Thyroid gland (tissue), 4 donors: ENCODE results near the gene BCDIN3D. TPM values are rescaled to one million over a fixed set of nuclear protein-coding genes. Genes with fewer than 3 reads are reported as not detected.
"Not testable (repeated sequence)": the region's sequence is repeated elsewhere in the genome, so short reads cannot be mapped to it uniquely, and the experiment has no call there.

ENCODE experiments used
- DNase-seq, 2 donors: peaks; one replicate each; pipeline ENCODE4 v3.0.0-alpha.2; 2019
- H3K27ac ChIP-seq, 3 donors: fragments of 200-600 bp; sonication (generic); 1 replicate in 2 of 3; 2 replicates in 1 of 3; pipeline ENCODE4 v1.5.1; 2016 to 2019; ENCODE audit warnings: mild to moderate bottlenecking in 1 of 3, moderate library complexity in 1 of 3
- H3K27me3 ChIP-seq: fragments of 200-600 bp; sonication (generic); one replicate; pipeline ENCODE4 v1.5.1; 2019
- H3K36me3 ChIP-seq, 2 donors: fragments of 200-600 bp; sonication (generic); one replicate each; pipeline ENCODE4 v1.5.1; 2016 to 2019
- H3K4me1 ChIP-seq, 2 donors: fragments of 200-600 bp; sonication (generic); one replicate each; pipeline ENCODE4 v1.5.1; 2017 to 2019
- H3K4me3 ChIP-seq, 3 donors: fragments of 200-600 bp; sonication (generic); replicated peaks in 1 of 3; 1 replicate in 2 of 3; 2 replicates in 1 of 3; pipeline ENCODE4 v1.5.1; 2016; ENCODE audit warnings: mild to moderate bottlenecking in 1 of 3
- H3K9me3 ChIP-seq: fragments of 200-600 bp; sonication (generic); one replicate; pipeline ENCODE4 v1.5.1; 2017
- CTCF ChIP-seq, 6 experiments: fragments of 200-600 bp in 3 of 6; fragments of 450-650 bp in 3 of 6; sonication (generic) in 3 of 6; IDR thresholded peaks; one replicate each; pipeline ENCODE4 v1.5.1; 2016 to 2019; ENCODE audit warnings: antibody characterized with exemption in 6 of 6, mild to moderate bottlenecking in 2 of 6, inconsistent platforms in 1 of 6, moderate library complexity in 1 of 6
- POLR2A ChIP-seq, 2 donors: fragments of 450-650 bp; IDR thresholded peaks; one replicate each; pipeline ENCODE4 v1.6.1; 2017; ENCODE audit warnings: antibody characterized with exemption in 2 of 2, mild to moderate bottlenecking in 2 of 2, moderate library complexity in 1 of 2
- WGBS, 2 donors: methylation state at CpG; one replicate each; pipeline ENCODE4 v1.1.5; 2017; 5-methylcytosine and 5-hydroxymethylcytosine counted together
- intact Hi-C: fragments of 100-400 bp; cut with DNase I; formaldehyde crosslinking; loops from one replicate; pipeline ENCODE4 v1.15.1; 2023
- total RNA-seq, 4 donors: library from RNA; depleted of rRNA; stranded (reverse); fragments of >200 nt; gene quantifications; one replicate each; pipeline ENCODE4 v1.2.3, GENCODE V29; 2016

BCDIN3D gene
- total RNA-seq, 4 donors from 2014 or later = 3.9 to 6.1 (median 4.1) TPM

- Histone ChIP-seq H3K27ac (peak overlapping the region; percentile 11 to 23 (median 20)), H3K4me1 (peaks cover 38 to 52% of the 10 kb centered on the region in 2 donors), H3K36me3 (no peaks in the 10 kb centered on the region), H3K4me3 (no peak overlapping the region), H3K9me3 (no peaks in the 10 kb centered on the region), H3K27me3 (no peaks in the 10 kb centered on the region)
- intact Hi-C loops = no loop called here
- WGBS, 2 donors = 93 to 94% methylated on average over 5 of the region's 5 CpGs
- DNase-seq = no peak
- TF ChIP-seq POLR2A (IDR thresholded peaks at IDR 0.05) = no peak
- TF ChIP-seq CTCF (IDR thresholded peaks at IDR 0.05) = no peak
These were observed 29.5 kb upstream of the BCDIN3D start for GRCh38 chr12:49872381-49872780.

- Histone ChIP-seq H3K4me1 (peaks cover 39 to 58% of the 10 kb centered on the region in 2 donors), H3K27ac (peak overlapping the region in 1 of 3 donors; percentile 23)
- DNase-seq, H3K9me3 ChIP-seq, H3K4me3 ChIP-seq, H3K27me3 ChIP-seq, intact Hi-C loops, H3K36me3 ChIP-seq: not testable (repeated sequence)
- WGBS, 2 donors = 91 to 98% methylated on average over 8 of the region's 8 CpGs
These were observed 28.9 kb upstream of the BCDIN3D start for GRCh38 chr12:49871811-49872251.

- 84% methylated on average over 4 of the region's 4 CpGs; no CpG with 5 or more reads in 1 of the 2 donors for WGBS, 2 donors
These were observed 28.3 kb upstream of the BCDIN3D start for GRCh38 chr12:49871263-49871561.

GRCh38 chr12:49870501-49871262 lies 27.8 kb upstream of the BCDIN3D start:
- H3K27ac ChIP-seq = peak overlapping the region in 2 of 3 donors; percentile 20 to 85
- WGBS, 2 donors = 95% methylated on average over 11 of the region's 11 CpGs

More at GRCh38 chr12:49871263-49871561, 28.3 kb upstream of the BCDIN3D start:
- intact Hi-C loops = no loop called here
- H3K9me3 ChIP-seq = no peaks in the 10 kb centered on the region
- no peaks in the 10 kb centered on the region for H3K36me3 ChIP-seq
- H3K27ac ChIP-seq = peak overlapping the region in 1 of 3 donors; percentile 20
- DNase-seq = peak in 1 of 2 donors; percentile 19
- no peak overlapping the region for H3K4me3 ChIP-seq
- H3K4me1 ChIP-seq = peaks cover 39 to 60% of the 10 kb centered on the region in 2 donors
- TF ChIP-seq CTCF (IDR thresholded peaks at IDR 0.05) = no peak
- TF ChIP-seq POLR2A (IDR thresholded peaks at IDR 0.05) = no peak
- no peaks in the 10 kb centered on the region for H3K27me3 ChIP-seq

GRCh38 chr12:49869816-49870500 lies 27.1 kb upstream of the BCDIN3D start:
- peak overlapping the region; percentile 84 to 88 (median 85) for H3K27ac ChIP-seq
- no peaks in the 10 kb centered on the region for H3K27me3 ChIP-seq
- no peaks in the 10 kb centered on the region for H3K36me3 ChIP-seq
- WGBS, 2 donors = 90% methylated on average over 14 of the region's 14 CpGs
- no peak for DNase-seq
- H3K9me3 ChIP-seq = no peaks in the 10 kb centered on the region
- no peak for TF ChIP-seq CTCF (IDR thresholded peaks at IDR 0.05)
- no peak for TF ChIP-seq POLR2A (IDR thresholded peaks at IDR 0.05)
- intact Hi-C loops = loop anchor here (5.0 to 10.0 kb wide), 2 partner anchors 97 to 185 kb away; partner anchors contain the start of gene ASIC1
- H3K4me3 ChIP-seq = no peak overlapping the region
- peaks cover 39 to 60% of the 10 kb centered on the region in 2 donors for H3K4me1 ChIP-seq

More at GRCh38 chr12:49870501-49871262, 27.8 kb upstream of the BCDIN3D start:
- H3K36me3 ChIP-seq = no peaks in the 10 kb centered on the region
- peaks cover 39 to 60% of the 10 kb centered on the region in 2 donors for H3K4me1 ChIP-seq
- no peaks in the 10 kb centered on the region for H3K27me3 ChIP-seq
- intact Hi-C loops = no loop called here
- no peaks in the 10 kb centered on the region for H3K9me3 ChIP-seq
- no peak overlapping the region for H3K4me3 ChIP-seq
- TF ChIP-seq POLR2A (IDR thresholded peaks at IDR 0.05) (no peak), CTCF (IDR thresholded peaks at IDR 0.05) (no peak)
- no peak for DNase-seq
